Esophagus muscularis mucosa (tissue), 4 donors: Measurements from ENCODE around the gene CRKL.

Source experiments
- CTCF ChIP-seq, 3 experiments: fragments of 200-600 bp in 2 of 3; fragments of 450-650 bp in 1 of 3; sonication (generic) in 2 of 3; IDR thresholded peaks; one replicate each; pipeline ENCODE4 v1.5.1; 2017 to 2019; ENCODE audit warnings: antibody characterized with exemption in 3 of 3, mild to moderate bottlenecking in 2 of 3, moderate library complexity in 1 of 3
- EP300 ChIP-seq: sonication (generic); formaldehyde crosslinking; IDR thresholded peaks from one replicate; pipeline ENCODE4 v1.6.1; 2017; ENCODE audit warnings: antibody characterized with exemption
- POLR2A ChIP-seq: fragments of 450-650 bp; IDR thresholded peaks from one replicate; pipeline ENCODE4 v1.6.1; 2017; ENCODE audit warnings: antibody characterized with exemption, moderate library complexity, mild to moderate bottlenecking, low read depth
- POLR2AphosphoS5 ChIP-seq, 2 donors: sonication (generic); formaldehyde crosslinking; IDR thresholded peaks; one replicate each; pipeline ENCODE4 v1.6.1; 2017; ENCODE audit warnings: antibody characterized with exemption in 2 of 2

GRCh38 chr22:20964090-20964798, 47.0 kb downstream of the CRKL start:
- no peak for TF ChIP-seq CTCF (IDR thresholded peaks at IDR 0.05)
- no peak for TF ChIP-seq POLR2A
- no peak for TF ChIP-seq POLR2AphosphoS5 (IDR thresholded peaks at IDR 0.05)
- no peak for TF ChIP-seq EP300
